HepG2 (cell line): Measurements from ENCODE around the gene MEI1. TPM values are rescaled to one million over a fixed set of nuclear protein-coding genes. Genes with fewer than 3 reads are reported as not detected.

ENCODE experiments used
- ADNP ChIP-seq: sonication (generic); formaldehyde crosslinking; IDR thresholded peaks from 2 replicates; pipeline ENCODE4 v1.4.0; 2020; ENCODE audit warnings: missing genetic modification reagents
- DNMT1 ChIP-seq: sonication (generic); formaldehyde crosslinking; IDR thresholded peaks from 2 replicates; pipeline ENCODE4 v1.5.1; 2020; ENCODE audit warnings: mild to moderate bottlenecking, missing genetic modification reagents
- IRX3 ChIP-seq: sonication (generic); formaldehyde crosslinking; IDR thresholded peaks from 2 replicates; pipeline ENCODE4 v1.8.1; 2023; ENCODE audit warnings: mild to moderate bottlenecking, low read depth, missing genetic modification reagents, borderline replicate concordance
- KDM3A ChIP-seq: IDR thresholded peaks from 2 replicates; pipeline ENCODE4 v1.6.1; 2018; ENCODE audit warnings: low read depth, missing compliant biosample characterization
- MTA1 ChIP-seq: sonication (generic); formaldehyde crosslinking; IDR thresholded peaks from 2 replicates; pipeline ENCODE4 v1.4.0; 2020; ENCODE audit warnings: missing genetic modification reagents, mild to moderate bottlenecking, borderline replicate concordance
- MTF1 ChIP-seq: sonication (generic); formaldehyde crosslinking; IDR thresholded peaks from 2 replicates; pipeline ENCODE4 v1.5.0; 2020; ENCODE audit warnings: missing genetic modification reagents
- SMAD9 ChIP-seq: sonication (generic); formaldehyde crosslinking; IDR thresholded peaks from 2 replicates; pipeline ENCODE4 v1.5.1; 2020; ENCODE audit warnings: mild to moderate bottlenecking, missing genetic modification reagents
- SMARCC2 ChIP-seq: fragments of 450-650 bp; IDR thresholded peaks from 2 replicates; pipeline ENCODE4 v1.6.1; 2017; ENCODE audit warnings: antibody characterized with exemption, mild to moderate bottlenecking
- TBL1XR1 ChIP-seq: fragments of 150-350 bp; IDR thresholded peaks from 2 replicates; pipeline ENCODE4 v1.6.1; 2014; ENCODE audit warnings: borderline replicate concordance, low read length; ENCODE audit not compliant: partially characterized antibody
- TBX2 ChIP-seq: sonication (generic); formaldehyde crosslinking; IDR thresholded peaks from 2 replicates; pipeline ENCODE4 v1.5.0; 2020; ENCODE audit warnings: missing genetic modification reagents, mild to moderate bottlenecking, borderline replicate concordance
- YEATS4 ChIP-seq: sonication (generic); formaldehyde crosslinking; IDR thresholded peaks from 2 replicates; pipeline ENCODE4 v1.4.0; 2020; ENCODE audit warnings: missing genetic modification reagents, borderline replicate concordance
- ZFP1 ChIP-seq: IDR thresholded peaks from 2 replicates; pipeline ENCODE4 v1.6.1; 2016
- ZNF274 ChIP-seq: sonication (generic); formaldehyde crosslinking; IDR thresholded peaks from 2 replicates; pipeline ENCODE4 v1.5.1; 2020; ENCODE audit warnings: mild to moderate bottlenecking, missing genetic modification reagents
- ZNF83 ChIP-seq: sonication (generic); formaldehyde crosslinking; IDR thresholded peaks from 2 replicates; pipeline ENCODE4 v1.4.0; 2020; ENCODE audit warnings: missing genetic modification reagents, mild to moderate bottlenecking, borderline replicate concordance
- polyA plus RNA-seq, 8 experiments: library from polyadenylated mRNA; depleted of rRNA in 3 of 8; stranded (reverse) in 7 of 8; unstranded in 1 of 8; fragments of >200 nt; fragmentation: Illumina TruSeq in 4 of 8; extraction: Trizol in 4 of 8; gene quantifications; 2 replicates each; pipeline versions ENCODE4 v1.2.1 to v1.2.3, GENCODE V29; 2011 to 2016; ENCODE audit warnings: low read depth in 4 of 8, missing spikeins in 1 of 8, mixed read lengths in 1 of 8; ENCODE audit not compliant: insufficient read depth in 1 of 8
- total RNA-seq, 5 experiments: library from RNA; depleted of rRNA; stranded (reverse); fragments of >200 nt; fragmentation: Illumina TruSeq; extraction: Trizol; gene quantifications; 2 replicates each; pipeline ENCODE4 v1.2.3, GENCODE V29; 2016; ENCODE audit warnings: low read depth in 1 of 5
- TF ChIP-seq, protein P1 (sequence below): sonication (generic); formaldehyde crosslinking; IDR thresholded peaks from 2 replicates; pipeline ENCODE4 v1.8.1; 2023; ENCODE audit warnings: mild to moderate bottlenecking, missing genetic modification reagents
- TF ChIP-seq, protein P2 (sequence below): sonication (generic); formaldehyde crosslinking; IDR thresholded peaks from 2 replicates; pipeline ENCODE4 v1.8.0; 2023; ENCODE audit warnings: mild to moderate bottlenecking, missing genetic modification reagents
- TF ChIP-seq, protein P3 (sequence below): sonication (generic); formaldehyde crosslinking; IDR thresholded peaks from 2 replicates; pipeline ENCODE4 v1.5.1; 2020; ENCODE audit warnings: mild to moderate bottlenecking, missing genetic modification reagents, borderline replicate concordance
- TF ChIP-seq, protein P4 (sequence below): sonication (generic); formaldehyde crosslinking; IDR thresholded peaks from 2 replicates; pipeline ENCODE4 v1.8.1; 2023; ENCODE audit warnings: mild to moderate bottlenecking, moderate library complexity, missing genetic modification reagents
- TF ChIP-seq, protein P5 (sequence below): sonication (generic); formaldehyde crosslinking; IDR thresholded peaks from 2 replicates; pipeline ENCODE4 v1.8.0; 2022; ENCODE audit warnings: mild to moderate bottlenecking, missing genetic modification reagents, moderate library complexity
- TF ChIP-seq, protein P6 (sequence below): sonication (generic); formaldehyde crosslinking; IDR thresholded peaks from 2 replicates; pipeline ENCODE4 v1.9.0; 2021; ENCODE audit warnings: missing genetic modification reagents, borderline replicate concordance
- TF ChIP-seq, protein P7 (sequence below): sonication (generic); formaldehyde crosslinking; IDR thresholded peaks from 2 replicates; pipeline ENCODE4 v1.4.0; 2020; ENCODE audit warnings: mild to moderate bottlenecking, missing genetic modification reagents

MEI1 gene
- total and polyA plus RNA-seq, 2 of the 13 experiments (the other 11 are each of a cell fraction or from before 2014, with no cell fraction given) = 0.75 to 1.9 TPM

DNA sequence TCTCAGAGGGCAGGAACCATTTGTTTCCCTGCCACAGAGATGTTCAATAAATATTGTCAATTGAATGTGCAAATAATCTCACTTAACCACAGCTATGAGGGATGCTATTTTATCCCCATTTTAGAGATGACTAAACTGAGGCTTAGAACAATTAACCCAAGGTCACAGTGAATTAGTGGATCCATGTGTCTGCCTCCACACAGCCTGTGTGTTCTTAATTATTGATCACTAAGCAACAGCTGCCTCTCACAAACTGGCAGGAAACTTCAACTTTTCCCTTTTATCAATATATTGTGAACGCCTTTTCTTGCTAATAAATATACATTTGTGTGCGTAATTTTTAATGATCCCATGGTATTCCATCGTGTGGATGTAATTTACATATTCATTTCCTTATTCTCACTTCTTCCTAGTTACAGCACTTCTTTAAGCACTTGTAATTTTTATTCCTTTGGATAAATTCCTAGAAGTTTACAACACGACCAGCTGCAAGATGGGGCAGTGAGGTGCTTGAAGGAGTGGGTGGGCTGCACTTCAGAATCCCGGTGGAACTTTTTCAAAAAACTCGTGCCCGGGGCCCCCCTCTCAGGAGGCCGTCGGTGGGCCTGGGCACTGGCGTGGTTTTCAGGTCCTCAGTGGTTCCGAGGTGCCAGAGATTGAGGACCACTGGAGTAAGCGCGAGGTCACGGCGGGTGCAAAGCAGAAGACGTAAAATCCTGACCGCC, 132.7 kb downstream of the MEI1 start (continued):
- TF ChIP-seq, protein P1, sequence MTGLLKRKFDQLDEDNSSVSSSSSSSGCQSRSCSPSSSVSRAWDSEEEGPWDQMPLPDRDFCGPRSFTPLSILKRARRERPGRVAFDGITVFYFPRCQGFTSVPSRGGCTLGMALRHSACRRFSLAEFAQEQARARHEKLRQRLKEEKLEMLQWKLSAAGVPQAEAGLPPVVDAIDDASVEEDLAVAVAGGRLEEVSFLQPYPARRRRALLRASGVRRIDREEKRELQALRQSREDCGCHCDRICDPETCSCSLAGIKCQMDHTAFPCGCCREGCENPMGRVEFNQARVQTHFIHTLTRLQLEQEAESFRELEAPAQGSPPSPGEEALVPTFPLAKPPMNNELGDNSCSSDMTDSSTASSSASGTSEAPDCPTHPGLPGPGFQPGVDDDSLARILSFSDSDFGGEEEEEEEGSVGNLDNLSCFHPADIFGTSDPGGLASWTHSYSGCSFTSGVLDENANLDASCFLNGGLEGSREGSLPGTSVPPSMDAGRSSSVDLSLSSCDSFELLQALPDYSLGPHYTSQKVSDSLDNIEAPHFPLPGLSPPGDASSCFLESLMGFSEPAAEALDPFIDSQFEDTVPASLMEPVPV (CRISPR knock-in tag) = no peak
- TF ChIP-seq ZNF83 (no peak), SMARCC2 (no peak), TBX2 (CRISPR knock-in tag) (no peak), ZNF274 (CRISPR knock-in tag) (0 out of 2 replicates have a peak, but pooled peaks have one; percentile 69), TBL1XR1 (no peak), DNMT1 (CRISPR knock-in tag) (no peak), SMAD9 (no peak), YEATS4 (CRISPR knock-in tag) (no peak), MTA1 (CRISPR knock-in tag) (no peak), MTF1 (CRISPR knock-in tag) (no peak), KDM3A (CRISPR knock-in tag) (no peak), IRX3 (CRISPR knock-in tag) (0 out of 2 replicates have a peak, but pooled peaks have one; percentile 44), ADNP (CRISPR knock-in tag) (peak; percentile 88), ZFP1 (no peak)
- TF ChIP-seq, protein P2, sequence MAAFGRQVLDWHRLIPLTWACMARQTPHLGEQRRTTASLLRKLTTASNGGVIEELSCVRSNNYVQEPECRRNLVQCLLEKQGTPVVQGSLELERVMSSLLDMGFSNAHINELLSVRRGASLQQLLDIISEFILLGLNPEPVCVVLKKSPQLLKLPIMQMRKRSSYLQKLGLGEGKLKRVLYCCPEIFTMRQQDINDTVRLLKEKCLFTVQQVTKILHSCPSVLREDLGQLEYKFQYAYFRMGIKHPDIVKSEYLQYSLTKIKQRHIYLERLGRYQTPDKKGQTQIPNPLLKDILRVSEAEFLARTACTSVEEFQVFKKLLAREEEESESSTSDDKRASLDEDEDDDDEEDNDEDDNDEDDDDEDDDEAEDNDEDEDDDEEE = no peak
- TF ChIP-seq, protein P3, sequence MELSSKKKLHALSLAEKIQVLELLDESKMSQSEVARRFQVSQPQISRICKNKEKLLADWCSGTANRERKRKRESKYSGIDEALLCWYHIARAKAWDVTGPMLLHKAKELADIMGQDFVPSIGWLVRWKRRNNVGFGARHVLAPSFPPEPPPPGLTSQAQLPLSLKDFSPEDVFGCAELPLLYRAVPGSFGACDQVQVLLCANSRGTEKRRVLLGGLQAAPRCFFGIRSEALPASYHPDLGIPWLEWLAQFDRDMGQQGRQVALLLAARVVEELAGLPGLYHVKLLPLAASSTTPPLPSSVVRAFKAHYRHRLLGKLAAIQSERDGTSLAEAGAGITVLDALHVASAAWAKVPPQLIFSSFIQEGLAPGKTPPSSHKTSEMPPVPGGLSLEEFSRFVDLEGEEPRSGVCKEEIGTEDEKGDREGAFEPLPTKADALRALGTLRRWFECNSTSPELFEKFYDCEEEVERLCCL = 0 out of 2 replicates have a peak, but pooled peaks have one; percentile 57
- TF ChIP-seq, protein P4, sequence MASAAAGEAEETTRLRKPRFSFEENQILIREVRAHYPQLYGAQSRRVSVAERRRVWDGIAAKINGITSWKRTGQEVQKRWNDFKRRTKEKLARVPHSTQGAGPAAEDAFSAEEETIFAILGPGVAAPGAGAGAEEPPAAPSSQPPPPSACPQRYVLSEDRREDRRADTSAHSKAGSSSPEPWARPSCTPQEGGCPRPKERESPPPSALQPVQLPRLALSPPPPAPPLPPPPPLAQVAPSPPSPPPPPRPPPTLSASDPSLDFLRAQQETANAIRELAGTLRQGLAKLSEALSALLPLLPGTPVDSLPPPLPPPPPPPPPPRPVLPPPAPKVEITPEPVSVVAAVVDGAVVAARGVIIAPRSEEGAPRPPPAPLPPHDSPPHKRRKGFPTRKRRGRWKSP (CRISPR knock-in tag) = no peak
- TF ChIP-seq, protein P5, sequence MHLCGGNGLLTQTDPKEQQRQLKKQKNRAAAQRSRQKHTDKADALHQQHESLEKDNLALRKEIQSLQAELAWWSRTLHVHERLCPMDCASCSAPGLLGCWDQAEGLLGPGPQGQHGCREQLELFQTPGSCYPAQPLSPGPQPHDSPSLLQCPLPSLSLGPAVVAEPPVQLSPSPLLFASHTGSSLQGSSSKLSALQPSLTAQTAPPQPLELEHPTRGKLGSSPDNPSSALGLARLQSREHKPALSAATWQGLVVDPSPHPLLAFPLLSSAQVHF (CRISPR knock-in tag) = 0 out of 2 replicates have a peak, but pooled peaks have one; percentile 28
- TF ChIP-seq, protein P6, sequence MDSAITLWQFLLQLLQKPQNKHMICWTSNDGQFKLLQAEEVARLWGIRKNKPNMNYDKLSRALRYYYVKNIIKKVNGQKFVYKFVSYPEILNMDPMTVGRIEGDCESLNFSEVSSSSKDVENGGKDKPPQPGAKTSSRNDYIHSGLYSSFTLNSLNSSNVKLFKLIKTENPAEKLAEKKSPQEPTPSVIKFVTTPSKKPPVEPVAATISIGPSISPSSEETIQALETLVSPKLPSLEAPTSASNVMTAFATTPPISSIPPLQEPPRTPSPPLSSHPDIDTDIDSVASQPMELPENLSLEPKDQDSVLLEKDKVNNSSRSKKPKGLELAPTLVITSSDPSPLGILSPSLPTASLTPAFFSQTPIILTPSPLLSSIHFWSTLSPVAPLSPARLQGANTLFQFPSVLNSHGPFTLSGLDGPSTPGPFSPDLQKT (CRISPR knock-in tag) = no peak
- TF ChIP-seq, protein P7, sequence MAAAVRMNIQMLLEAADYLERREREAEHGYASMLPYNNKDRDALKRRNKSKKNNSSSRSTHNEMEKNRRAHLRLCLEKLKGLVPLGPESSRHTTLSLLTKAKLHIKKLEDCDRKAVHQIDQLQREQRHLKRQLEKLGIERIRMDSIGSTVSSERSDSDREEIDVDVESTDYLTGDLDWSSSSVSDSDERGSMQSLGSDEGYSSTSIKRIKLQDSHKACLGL (CRISPR knock-in tag) = 0 out of 2 replicates have a peak, but pooled peaks have one; percentile 10
